HG03442 (cell line): ENCODE data around the gene FAM170B.

ENCODE experiments used
- ATAC-seq: cut with Tn5 transposase; IDR thresholded peaks from one replicate; pipeline ENCODE4 v1.9.1; 2021; ENCODE audit warnings: mild to moderate bottlenecking, moderate library complexity; ENCODE audit not compliant: unreplicated experiment

FAM170B gene

GRCh38 chr10:49133706-49134248, at the start of gene FAM170B:
Gene FAM170B (minus strand): TSS chr10:49134021. CDS start chr10:49133918, 103 bp downstream.
- no peak for ATAC-seq

DNA sequence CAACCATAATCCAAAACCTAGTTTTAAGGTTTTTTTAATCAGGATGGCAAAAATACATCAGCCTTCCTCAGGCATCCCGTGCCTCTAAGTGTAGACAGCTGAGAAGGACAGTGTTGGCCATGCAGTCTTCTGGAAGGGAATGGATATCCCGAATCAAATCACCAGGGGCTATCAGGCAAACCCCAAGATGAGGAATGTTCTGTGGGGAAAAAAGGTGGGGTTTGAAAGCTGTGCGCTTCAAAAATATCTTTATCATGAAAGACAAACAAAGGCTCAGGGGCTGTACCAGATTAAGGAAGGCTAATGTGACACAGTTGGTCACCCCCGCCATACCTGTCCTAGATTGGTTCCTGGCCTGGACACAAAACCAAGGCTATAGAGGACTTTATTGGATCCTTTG, 49.0 kb upstream of the FAM170B start:
- no peak for ATAC-seq

GRCh38 chr10:49180444-49180860, 46.6 kb upstream of the FAM170B start:
- no peak for ATAC-seq

- no peak for ATAC-seq
Measured at GRCh38 chr10:49179699-49180443, 46.0 kb upstream of the FAM170B start.

GRCh38 chr10:49178489-49179471, 45.0 kb upstream of the FAM170B start:
- no peak for ATAC-seq

DNA sequence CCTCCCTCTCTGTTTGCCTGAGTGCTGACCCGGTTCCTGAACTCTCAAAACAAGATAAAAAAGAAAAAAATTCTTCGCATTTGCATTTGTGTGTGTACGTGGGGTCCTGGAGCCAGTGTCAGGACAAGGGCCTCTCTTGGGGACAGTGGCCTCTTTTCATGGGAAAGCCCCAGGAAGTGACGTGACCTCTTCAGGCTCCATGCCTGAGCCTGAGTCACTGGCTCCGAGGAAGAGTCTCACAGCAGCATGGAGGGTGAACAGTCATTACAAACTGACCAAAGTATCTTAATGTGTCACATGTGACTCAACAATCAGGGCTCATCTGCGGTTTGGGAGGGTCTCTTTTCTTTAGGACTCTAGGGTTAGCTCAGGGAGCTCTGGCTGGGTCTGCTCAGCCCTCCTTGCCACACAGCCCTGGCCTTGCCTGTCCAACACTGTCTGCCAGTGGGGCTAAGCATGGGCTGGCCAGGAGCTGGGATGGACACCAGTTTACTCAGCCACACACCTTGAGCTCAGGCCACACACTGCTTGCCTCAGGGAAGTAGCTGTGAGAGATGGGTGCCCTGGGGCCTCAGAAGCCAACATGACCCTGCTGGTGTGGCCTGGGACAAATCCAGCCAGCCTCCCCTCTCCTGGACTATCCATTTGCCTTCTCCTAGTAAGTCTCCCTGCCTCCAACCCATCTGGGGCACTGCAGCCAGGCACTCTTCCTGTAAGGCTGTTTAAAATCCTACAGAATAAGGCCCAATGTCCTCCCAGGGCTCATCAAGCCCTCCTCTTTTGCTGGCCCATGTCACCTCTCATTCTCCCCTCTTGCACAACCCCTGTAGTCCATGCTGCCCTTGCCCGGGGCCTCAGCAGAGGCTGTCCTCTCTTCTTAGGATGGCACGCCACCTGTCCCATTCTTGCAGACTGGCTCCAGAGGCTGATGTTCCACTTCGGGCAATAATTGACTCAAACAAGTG, 43.9 kb upstream of the FAM170B start:
- ATAC-seq, result peak; percentile 85

GRCh38 chr10:49176310-49177268, 42.8 kb upstream of the FAM170B start:
- ATAC-seq, result no peak

- ATAC-seq, result no peak
Measured at GRCh38 chr10:49175587-49176309, 41.9 kb upstream of the FAM170B start.

DNA sequence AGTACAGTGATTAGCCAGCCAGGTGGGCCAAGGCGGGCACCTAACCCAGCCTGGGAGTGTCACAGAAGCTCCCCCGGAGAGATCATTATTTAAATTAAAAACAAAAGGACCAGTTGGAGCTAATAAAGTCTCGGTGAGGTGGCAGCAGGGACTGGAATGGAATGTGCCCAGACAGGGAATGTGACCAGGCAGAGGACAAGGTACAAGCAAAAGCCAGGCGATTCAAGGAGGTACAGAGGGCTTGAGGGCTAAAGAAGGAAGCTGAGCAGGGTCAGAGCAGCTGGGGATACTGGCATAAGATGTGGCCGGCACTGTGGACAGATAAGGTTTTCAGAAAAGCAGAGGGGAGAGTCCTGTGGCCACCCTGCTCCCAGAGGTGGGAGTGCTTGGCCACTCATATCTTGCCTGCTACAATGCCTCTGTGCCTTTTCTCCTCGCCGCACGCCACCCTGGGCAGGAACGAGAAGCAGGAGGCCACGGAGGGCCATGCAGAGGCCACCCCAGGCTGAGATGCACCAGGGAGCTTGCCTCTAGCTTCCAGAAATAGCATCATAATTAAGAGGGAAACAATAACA, 41.2 kb upstream of the FAM170B start:
- no peak for ATAC-seq

DNA sequence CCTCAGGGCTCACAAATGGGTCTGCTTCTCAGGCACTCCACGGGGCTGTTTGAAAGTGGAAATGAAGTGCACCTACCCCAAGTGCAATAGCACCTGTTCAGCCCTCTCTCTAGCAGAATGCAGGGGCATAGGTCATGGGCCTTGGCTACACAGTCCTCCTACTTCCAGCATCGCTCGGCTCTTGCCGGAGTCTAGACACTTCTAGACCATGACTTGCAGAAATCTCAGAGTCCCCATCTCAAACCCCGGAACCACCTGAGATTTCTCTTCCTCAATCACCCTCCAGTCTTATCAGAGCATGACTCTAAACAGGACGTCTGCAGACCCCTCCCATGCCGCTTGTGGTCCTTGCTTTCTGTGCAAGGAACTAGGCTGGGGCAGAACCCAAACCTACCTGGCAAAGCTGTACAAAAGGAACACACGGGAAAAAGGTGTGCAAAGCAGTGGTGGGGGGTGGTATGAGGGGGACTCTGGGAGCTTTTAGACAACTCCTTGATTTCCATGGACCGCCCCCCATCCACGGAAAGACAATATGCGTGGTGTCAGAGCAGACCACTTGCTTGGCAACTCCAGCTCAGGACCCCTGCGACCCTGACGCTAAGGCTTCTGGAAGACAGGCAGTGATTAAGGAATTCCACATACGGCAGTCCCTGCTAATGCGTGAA, 40.6 kb upstream of the FAM170B start:
- no peak for ATAC-seq

- ATAC-seq, result no peak
Measured at GRCh38 chr10:49173853-49174252, 40.0 kb upstream of the FAM170B start.

- no peak for ATAC-seq
Measured at GRCh38 chr10:49173201-49173772, 39.5 kb upstream of the FAM170B start.

- no peak for ATAC-seq
Measured at GRCh38 chr10:49172777-49173132, 38.9 kb upstream of the FAM170B start.

DNA sequence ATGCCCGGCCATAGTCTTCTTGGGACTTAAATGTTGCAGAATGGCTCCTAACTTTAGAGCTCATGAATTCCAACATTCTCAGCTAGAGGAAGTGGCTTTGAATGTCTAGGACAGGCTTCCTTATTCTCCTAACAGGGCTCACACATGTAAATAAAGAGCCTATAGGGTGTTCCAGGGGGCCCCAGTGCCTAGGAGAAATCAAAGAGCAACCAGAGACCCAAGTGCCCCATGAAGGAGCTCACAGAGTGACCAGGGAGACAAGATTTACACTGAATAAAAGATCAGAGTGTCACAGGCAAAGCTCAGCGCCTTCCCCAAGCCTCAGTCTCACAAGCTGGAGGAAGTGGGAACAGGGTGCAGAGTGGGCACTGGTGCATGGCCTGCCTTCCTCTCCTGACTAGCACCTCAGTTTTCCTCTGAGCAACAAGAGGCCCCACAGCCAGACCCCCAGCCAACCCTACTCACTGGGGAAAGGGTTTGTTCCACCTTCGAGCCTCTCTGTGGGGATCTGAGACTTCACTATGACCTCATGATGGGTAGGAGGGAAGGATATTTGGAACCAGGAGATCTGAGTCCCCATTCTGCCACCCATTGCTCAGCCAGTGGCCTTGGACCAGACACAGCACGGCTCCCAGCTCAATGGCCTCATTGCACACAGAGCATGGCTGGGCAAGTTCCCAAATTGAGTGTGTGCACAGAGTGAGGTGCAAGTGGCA, 38.4 kb upstream of the FAM170B start:
- peak; percentile 45 for ATAC-seq

GRCh38 chr10:49171326-49172060, 37.7 kb upstream of the FAM170B start:
- ATAC-seq, result no peak
